Loucy (cell line): ENCODE data around the gene PPP2R5B.

ENCODE experiments used
- CTCF ChIP-seq: fragments of 200-600 bp; sonication (generic); conservative IDR thresholded peaks from 2 replicates; pipeline ENCODE4 v1.5.1; 2014; ENCODE audit warnings: mild to moderate bottlenecking, antibody characterized with exemption, low read length
- EZH2phosphoT487 ChIP-seq: fragments of 200-600 bp; IDR thresholded peaks from 2 replicates; pipeline ENCODE4 v1.6.1; 2018; ENCODE audit warnings: antibody characterized with exemption, mild to moderate bottlenecking, moderate library complexity, borderline replicate concordance

- TF ChIP-seq CTCF = no peak
- no peak for TF ChIP-seq EZH2phosphoT487
Measured at GRCh38 chr11:64898541-64898940, 25.9 kb upstream of the PPP2R5B start.
